OCI-LY3 (cell line): ENCODE measurements around the gene MICALL2.

ENCODE experiments used
- H2AFZ ChIP-seq: fragments of 200-600, 300-600 bp; shearing (Covaris generic); 2 replicates; pipeline ENCODE4 v1.6.0; 2014; ENCODE audit warnings: antibody characterized with exemption, low read depth, low read length
- H3K27ac ChIP-seq: fragments of 200-600, 300-600 bp; sonication (generic); 2 replicates; pipeline ENCODE4 v1.5.1; 2014; ENCODE audit warnings: mild to moderate bottlenecking, low read length, moderate library complexity, mixed read lengths
- H3K27me3 ChIP-seq: fragments of 200-600, 300-600 bp; sonication (generic); 2 replicates; pipeline ENCODE4 v1.6.1; 2014; ENCODE audit warnings: low read depth, low read length, mixed read lengths
- H3K36me3 ChIP-seq: fragments of 200-600, 300-600 bp; sonication (generic); replicated peaks from 2 replicates; pipeline ENCODE3; 2014; ENCODE audit warnings: low read depth, low read length, mixed read lengths
- H3K4me1 ChIP-seq: fragments of 300-600, 200-600 bp; sonication (generic); 2 replicates; pipeline ENCODE4 v1.6.1; 2014; ENCODE audit warnings: low read length, mixed read lengths
- H3K4me2 ChIP-seq: fragments of 200-600, 300-600 bp; sonication (generic); 2 replicates; pipeline ENCODE4 v1.6.1; 2014; ENCODE audit warnings: low read length, mixed read lengths
- H3K4me3 ChIP-seq: fragments of 300-600, 200-600 bp; sonication (generic); 2 replicates; pipeline ENCODE4 v1.5.1; 2014; ENCODE audit warnings: antibody characterized with exemption, mild to moderate bottlenecking, low read length, moderate library complexity
- H3K79me2 ChIP-seq: fragments of 300-600, 200-600 bp; shearing (Covaris generic); 2 replicates; pipeline ENCODE4 v1.6.1; 2014; ENCODE audit warnings: mild to moderate bottlenecking, low read length, mixed read lengths
- H3K9ac ChIP-seq: fragments of 300-600, 200-600 bp; shearing (Covaris generic); 2 replicates; pipeline ENCODE4 v1.6.0; 2014; ENCODE audit warnings: mild to moderate bottlenecking, low read length, moderate library complexity
- H3K9me3 ChIP-seq: fragments of 200-600, 300-600 bp; shearing (Covaris generic); 2 replicates; pipeline ENCODE4 v1.6.1; 2014; ENCODE audit warnings: low read length, mixed read lengths; ENCODE audit not compliant: insufficient read depth
- H4K20me1 ChIP-seq: fragments of 200-600, 300-600 bp; sonication (generic); 2 replicates; pipeline ENCODE4 v1.6.1; 2016; ENCODE audit warnings: low read length, mixed read lengths; ENCODE audit not compliant: insufficient read depth
- EZH2phosphoT487 ChIP-seq: fragments of 200-600 bp; shearing (Covaris generic); IDR thresholded peaks from 2 replicates; pipeline ENCODE4 v1.6.1; 2018; ENCODE audit warnings: antibody characterized with exemption, mixed run types, low read depth
- TF ChIP-seq, protein P1 (sequence below): fragments of 200-600, 300-600 bp; sonication (generic); IDR thresholded peaks from 2 replicates; pipeline ENCODE4 v1.5.1; 2014; ENCODE audit warnings: antibody characterized with exemption, low read length, low read depth

The MICALL2 gene

DNA sequence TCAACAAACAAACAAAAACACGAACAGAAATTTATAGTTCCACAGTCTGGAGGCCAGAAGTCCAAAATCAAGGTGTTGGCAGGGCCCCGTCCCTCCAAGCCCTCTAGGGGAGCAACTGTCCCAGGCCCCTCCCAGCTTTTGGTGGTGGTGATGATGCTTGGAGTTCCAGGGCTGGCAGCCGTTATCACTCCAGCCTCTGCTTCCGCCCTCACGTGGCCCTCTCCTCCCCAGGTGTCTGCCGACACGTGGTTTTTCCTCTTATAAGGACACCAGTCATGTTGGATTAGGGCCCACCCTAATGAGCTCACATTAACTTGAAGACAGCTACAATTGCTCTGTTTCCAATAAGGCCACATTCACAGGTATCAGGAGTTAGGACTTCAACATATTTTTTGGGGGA lies 49.7 kb downstream of the MICALL2 start:
- Histone ChIP-seq H3K79me2 (no peaks in the 10 kb centered on the region), H3K4me1 (no peaks in the 10 kb centered on the region), H3K27ac (no peak overlapping the region), H4K20me1 (no peaks in the 10 kb centered on the region), H3K9ac (no peak overlapping the region), H3K27me3 (no peaks in the 10 kb centered on the region), H3K4me2 (no peak overlapping the region), H2AFZ (no peak overlapping the region), H3K4me3 (no peak overlapping the region), H3K9me3 (no peaks in the 10 kb centered on the region), H3K36me3 (no peaks in the 10 kb centered on the region)
- no peak for TF ChIP-seq EZH2phosphoT487

GRCh38 chr7:1408466-1408865 lies 50.8 kb downstream of the MICALL2 start:
- Histone ChIP-seq H3K79me2 (no peaks in the 10 kb centered on the region), H3K4me1 (no peaks in the 10 kb centered on the region), H3K9me3 (no peaks in the 10 kb centered on the region), H3K9ac (no peak overlapping the region), H4K20me1 (no peaks in the 10 kb centered on the region), H3K27me3 (no peaks in the 10 kb centered on the region), H2AFZ (no peak overlapping the region), H3K4me2 (no peak overlapping the region), H3K27ac (no peak overlapping the region), H3K36me3 (no peaks in the 10 kb centered on the region), H3K4me3 (no peak overlapping the region)
- TF ChIP-seq EZH2phosphoT487 = no peak
- TF ChIP-seq, protein P1, sequence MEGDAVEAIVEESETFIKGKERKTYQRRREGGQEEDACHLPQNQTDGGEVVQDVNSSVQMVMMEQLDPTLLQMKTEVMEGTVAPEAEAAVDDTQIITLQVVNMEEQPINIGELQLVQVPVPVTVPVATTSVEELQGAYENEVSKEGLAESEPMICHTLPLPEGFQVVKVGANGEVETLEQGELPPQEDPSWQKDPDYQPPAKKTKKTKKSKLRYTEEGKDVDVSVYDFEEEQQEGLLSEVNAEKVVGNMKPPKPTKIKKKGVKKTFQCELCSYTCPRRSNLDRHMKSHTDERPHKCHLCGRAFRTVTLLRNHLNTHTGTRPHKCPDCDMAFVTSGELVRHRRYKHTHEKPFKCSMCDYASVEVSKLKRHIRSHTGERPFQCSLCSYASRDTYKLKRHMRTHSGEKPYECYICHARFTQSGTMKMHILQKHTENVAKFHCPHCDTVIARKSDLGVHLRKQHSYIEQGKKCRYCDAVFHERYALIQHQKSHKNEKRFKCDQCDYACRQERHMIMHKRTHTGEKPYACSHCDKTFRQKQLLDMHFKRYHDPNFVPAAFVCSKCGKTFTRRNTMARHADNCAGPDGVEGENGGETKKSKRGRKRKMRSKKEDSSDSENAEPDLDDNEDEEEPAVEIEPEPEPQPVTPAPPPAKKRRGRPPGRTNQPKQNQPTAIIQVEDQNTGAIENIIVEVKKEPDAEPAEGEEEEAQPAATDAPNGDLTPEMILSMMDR = no peak

DNA sequence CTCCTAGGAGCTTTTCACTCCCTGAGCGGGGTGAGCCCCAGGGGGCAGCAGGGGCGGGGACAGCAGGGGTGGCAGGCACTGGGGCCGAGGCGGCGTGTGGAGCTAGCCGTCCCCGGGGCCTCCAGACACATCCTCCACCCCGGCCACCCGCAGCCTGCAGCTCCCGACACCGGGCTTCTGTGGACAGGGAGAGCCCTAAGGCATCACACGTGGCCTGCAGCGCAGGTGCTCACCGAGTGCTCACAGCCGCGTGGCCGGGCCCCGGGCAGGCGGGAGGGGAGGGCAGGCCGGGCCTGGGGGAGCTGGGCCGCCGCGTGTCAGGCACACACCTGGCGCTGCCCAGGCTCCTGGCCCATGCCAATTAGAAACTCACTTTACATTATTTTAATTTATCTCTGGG lies 51.4 kb downstream of the MICALL2 start:
- no peaks in the 10 kb centered on the region for H3K4me1 ChIP-seq
- H3K4me3 ChIP-seq = no peak overlapping the region
- no peak overlapping the region for H3K27ac ChIP-seq
- H4K20me1 ChIP-seq = no peaks in the 10 kb centered on the region
- TF ChIP-seq, protein P1 = no peak
- TF ChIP-seq EZH2phosphoT487 = no peak
- H3K27me3 ChIP-seq = no peaks in the 10 kb centered on the region
- H3K36me3 ChIP-seq = no peaks in the 10 kb centered on the region
- no peaks in the 10 kb centered on the region for H3K79me2 ChIP-seq
- no peak overlapping the region for H3K9ac ChIP-seq
- no peak overlapping the region for H2AFZ ChIP-seq
- H3K4me2 ChIP-seq = no peak overlapping the region
- no peaks in the 10 kb centered on the region for H3K9me3 ChIP-seq

- no peaks in the 10 kb centered on the region for H3K27me3 ChIP-seq
- no peaks in the 10 kb centered on the region for H3K79me2 ChIP-seq
- H4K20me1 ChIP-seq = no peaks in the 10 kb centered on the region
- no peak overlapping the region for H3K27ac ChIP-seq
- no peaks in the 10 kb centered on the region for H3K36me3 ChIP-seq
- no peak overlapping the region for H3K4me2 ChIP-seq
- no peaks in the 10 kb centered on the region for H3K4me1 ChIP-seq
- no peaks in the 10 kb centered on the region for H3K9me3 ChIP-seq
- no peak overlapping the region for H3K9ac ChIP-seq
- TF ChIP-seq, protein P1 = no peak
- no peak for TF ChIP-seq EZH2phosphoT487
- no peak overlapping the region for H3K4me3 ChIP-seq
- H2AFZ ChIP-seq = no peak overlapping the region
Observed at GRCh38 chr7:1404898-1405548, 54.2 kb downstream of the MICALL2 start.

- Histone ChIP-seq H3K4me3 (no peak overlapping the region), H2AFZ (no peak overlapping the region), H4K20me1 (no peaks in the 10 kb centered on the region), H3K79me2 (no peaks in the 10 kb centered on the region), H3K36me3 (no peaks in the 10 kb centered on the region), H3K4me2 (no peak overlapping the region), H3K4me1 (no peaks in the 10 kb centered on the region), H3K9me3 (no peaks in the 10 kb centered on the region), H3K9ac (no peak overlapping the region), H3K27ac (no peak overlapping the region), H3K27me3 (no peaks in the 10 kb centered on the region)
- TF ChIP-seq, protein P1 = no peak
- no peak for TF ChIP-seq EZH2phosphoT487
Observed at GRCh38 chr7:1404460-1404809, 54.8 kb downstream of the MICALL2 start.
